Measurements from ENCODE around the gene CLTCL1. TPM values are rescaled to one million over a fixed set of nuclear protein-coding genes. Genes with fewer than 3 reads are reported as not detected.

Gene CLTCL1
- total and polyA plus RNA-seq, 9 of the 15 experiments (the other 6 are each of a cell fraction or from before 2014, with no cell fraction given), result 1.1 to 11.7 (median 5.0) TPM

DNA sequence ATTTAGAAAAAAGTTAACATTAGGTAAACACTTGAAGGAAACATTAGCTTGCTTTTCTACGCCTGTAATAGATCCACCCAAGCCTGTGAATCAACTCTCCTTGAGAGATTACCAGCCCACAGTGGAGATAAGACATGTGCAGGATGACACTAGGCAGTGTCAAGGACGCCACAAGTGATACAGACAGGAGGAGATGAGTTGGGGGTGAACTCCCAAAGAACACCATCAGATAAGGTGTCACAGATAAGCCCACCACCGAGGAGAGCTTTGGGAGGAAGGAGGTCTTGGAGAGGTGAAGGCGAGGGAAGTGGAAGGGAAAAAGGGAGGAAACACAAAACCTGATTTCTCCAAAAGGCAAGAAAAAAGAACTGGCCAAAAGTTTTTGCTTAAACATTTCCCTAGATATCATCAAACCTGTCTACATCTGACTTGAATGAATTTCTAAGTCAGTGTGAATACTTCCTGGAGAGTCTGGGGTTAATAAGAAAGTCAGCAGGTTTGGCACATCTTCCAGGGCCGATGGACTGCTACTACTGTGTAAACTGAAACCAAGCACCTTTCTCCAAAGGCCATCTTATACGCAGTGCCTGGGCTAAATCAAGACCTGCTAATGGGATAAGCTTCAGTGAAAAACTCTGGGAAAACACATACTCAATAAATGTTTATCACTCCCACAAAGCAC, 15.5 kb downstream of the CLTCL1 start (continued):
- no peak for TF ChIP-seq GABPB1 (CRISPR knock-in tag; IDR thresholded peaks at IDR 0.05)
- TF ChIP-seq NFYB (IDR thresholded peaks at IDR 0.05; ENCODE audit: extremely low read depth, insufficient read length), result no peak
- TF ChIP-seq ZNF512 (tag; IDR thresholded peaks at IDR 0.05), result peak; percentile 59; the same call in 1 of the 2 replicates
- TF ChIP-seq CBX8 (IDR thresholded peaks at IDR 0.05; ENCODE audit: borderline replicate concordance, extremely low read depth, low read depth, low read length, poor library complexity, severe bottlenecking), result no peak
- TF ChIP-seq CHD2 (IDR thresholded peaks at IDR 0.05; ENCODE audit: low read depth, low read length), result no peak
- TF ChIP-seq JUN (IDR thresholded peaks at IDR 0.05; ENCODE audit: borderline replicate concordance, low read depth, low read length), result no peak
- TF ChIP-seq JUN (CRISPR knock-in tag; IDR thresholded peaks at IDR 0.05; ENCODE audit: borderline replicate concordance), result no peak
- TF ChIP-seq ZNF561 (CRISPR knock-in tag; conservative IDR thresholded peaks at IDR 0.05), result no peak
- TF ChIP-seq TAL1 (IDR thresholded peaks at IDR 0.05), result peak; percentile 61
- 0 out of 2 replicates have a peak, but pooled peaks have one; percentile 44 for TF ChIP-seq GATAD2A (IDR thresholded peaks at IDR 0.05)
- peak; percentile 68 for TF ChIP-seq BCOR (IDR thresholded peaks at IDR 0.05)
- TF ChIP-seq HMGXB4 (CRISPR knock-in tag; IDR thresholded peaks at IDR 0.05), result no peak
- no peak for TF ChIP-seq GTF2E2 (tag; IDR thresholded peaks at IDR 0.05)
- TF ChIP-seq ZNF589 (CRISPR knock-in tag; IDR thresholded peaks at IDR 0.05; ENCODE audit: low read depth), result no peak
- no peak for TF ChIP-seq RBM14 (IDR thresholded peaks at IDR 0.05; ENCODE audit: borderline replicate concordance, insufficient read depth, low read depth, low read length)
- TF ChIP-seq ZNF75A (CRISPR knock-in tag; IDR thresholded peaks at IDR 0.05), result no peak
- TF ChIP-seq RNF2 (IDR thresholded peaks at IDR 0.05), result no peak
- TF ChIP-seq GATA2 (CRISPR knock-in tag; IDR thresholded peaks at IDR 0.05), result peak; percentile 80
- TF ChIP-seq ZNF316 (IDR thresholded peaks at IDR 0.05), result no peak
- TF ChIP-seq YBX1 (IDR thresholded peaks at IDR 0.05), result no peak
- no peak for TF ChIP-seq NELFE (IDR thresholded peaks at IDR 0.05; ENCODE audit: insufficient read depth, insufficient read length)
- TF ChIP-seq ATF3 (IDR thresholded peaks at IDR 0.05), result no peak
- TF ChIP-seq ATF3 (CRISPR knock-in tag; conservative IDR thresholded peaks at IDR 0.05), result peak; percentile 69
